Breast epithelium (tissue), 3 donors: Measurements from ENCODE around the gene DNAH3.
"Not testable (repeated sequence)": the region's sequence is repeated elsewhere in the genome, so short reads cannot be mapped to it uniquely, and the experiment has no call there.

Experiments
- POLR2A ChIP-seq: fragments of 450-650 bp; IDR thresholded peaks from one replicate; pipeline ENCODE4 v1.6.1; 2016; ENCODE audit warnings: antibody characterized with exemption, mild to moderate bottlenecking, moderate library complexity
- POLR2AphosphoS5 ChIP-seq, 3 donors: sonication (generic); formaldehyde crosslinking; IDR thresholded peaks; one replicate each; pipeline ENCODE4 v1.6.1; 2017; ENCODE audit warnings: antibody characterized with exemption in 3 of 3
- TF ChIP-seq, protein P1 (sequence below), 3 donors: fragments of 450-650 bp; IDR thresholded peaks; one replicate each; pipeline ENCODE4 v1.5.1; 2016 to 2017; ENCODE audit warnings: antibody characterized with exemption in 3 of 3, mild to moderate bottlenecking in 3 of 3, moderate library complexity in 3 of 3

DNA sequence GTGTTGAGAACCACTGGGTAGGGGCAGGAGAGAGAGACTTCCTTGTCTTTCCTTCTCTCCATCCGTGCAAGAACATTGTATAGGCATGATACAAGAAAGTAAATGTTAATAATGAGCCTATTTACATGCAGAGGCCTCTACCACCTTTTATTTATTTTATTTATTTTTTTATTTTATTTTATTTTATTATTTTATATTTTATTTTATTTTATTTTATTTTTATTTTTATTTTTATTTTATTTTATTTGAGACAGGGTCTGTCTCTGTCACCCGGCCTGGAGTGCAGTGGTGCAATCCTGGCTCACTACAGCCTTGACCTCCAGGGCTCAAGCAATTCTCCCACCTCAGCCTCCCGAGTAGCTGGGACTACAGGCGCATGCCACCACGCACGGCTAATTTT is 87.3 kb downstream of the DNAH3 start:
- not testable (repeated sequence) for TF ChIP-seq POLR2A; POLR2AphosphoS5 (IDR thresholded peaks at IDR 0.05)
- TF ChIP-seq, protein P1, sequence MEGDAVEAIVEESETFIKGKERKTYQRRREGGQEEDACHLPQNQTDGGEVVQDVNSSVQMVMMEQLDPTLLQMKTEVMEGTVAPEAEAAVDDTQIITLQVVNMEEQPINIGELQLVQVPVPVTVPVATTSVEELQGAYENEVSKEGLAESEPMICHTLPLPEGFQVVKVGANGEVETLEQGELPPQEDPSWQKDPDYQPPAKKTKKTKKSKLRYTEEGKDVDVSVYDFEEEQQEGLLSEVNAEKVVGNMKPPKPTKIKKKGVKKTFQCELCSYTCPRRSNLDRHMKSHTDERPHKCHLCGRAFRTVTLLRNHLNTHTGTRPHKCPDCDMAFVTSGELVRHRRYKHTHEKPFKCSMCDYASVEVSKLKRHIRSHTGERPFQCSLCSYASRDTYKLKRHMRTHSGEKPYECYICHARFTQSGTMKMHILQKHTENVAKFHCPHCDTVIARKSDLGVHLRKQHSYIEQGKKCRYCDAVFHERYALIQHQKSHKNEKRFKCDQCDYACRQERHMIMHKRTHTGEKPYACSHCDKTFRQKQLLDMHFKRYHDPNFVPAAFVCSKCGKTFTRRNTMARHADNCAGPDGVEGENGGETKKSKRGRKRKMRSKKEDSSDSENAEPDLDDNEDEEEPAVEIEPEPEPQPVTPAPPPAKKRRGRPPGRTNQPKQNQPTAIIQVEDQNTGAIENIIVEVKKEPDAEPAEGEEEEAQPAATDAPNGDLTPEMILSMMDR (IDR thresholded peaks at IDR 0.05) = not testable (repeated sequence)
